ENCODE data around the gene RABGAP1L.
A peak's percentile ranks its signal among the peaks of the same experiment; 100 is the strongest.
"Not testable (repeated sequence)": the region's sequence is repeated elsewhere in the genome, so short reads cannot be mapped to it uniquely, and the experiment has no call there.

RABGAP1L gene

GRCh38 chr1:174159252-174160108 lies at the start of gene RABGAP1L:
RABGAP1L (plus strand) TSS chr1:174159520.
- peak; percentile 99 for DNase-seq

DNA sequence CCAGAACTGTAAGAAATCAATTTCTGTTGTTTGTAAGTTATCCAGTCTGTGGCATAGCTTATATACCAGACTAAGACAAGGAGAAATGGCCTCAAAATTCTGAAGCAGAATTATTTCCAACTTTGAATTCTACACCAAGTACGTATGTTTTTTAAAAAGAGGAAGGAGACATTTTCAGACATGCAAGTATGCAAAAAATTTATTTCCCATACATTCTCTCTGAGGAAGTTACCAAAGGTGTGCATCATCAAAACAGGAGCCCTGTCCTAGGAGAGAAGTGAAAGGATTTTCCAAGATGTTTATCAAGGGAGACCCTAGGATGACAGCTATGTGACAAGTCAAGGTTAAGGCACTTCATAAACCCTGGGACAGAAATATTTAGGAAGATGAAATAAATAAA lies 49.3 kb upstream of the RABGAP1L start:
- no peak for DNase-seq

- DNase-seq: no peak
Measured at GRCh38 chr1:174112489-174113162, 46.7 kb upstream of the RABGAP1L start.

GRCh38 chr1:174114106-174114505 lies 45.2 kb upstream of the RABGAP1L start:
- no peak for DNase-seq

- DNase-seq: no peak
Measured at GRCh38 chr1:174114788-174115448, 44.4 kb upstream of the RABGAP1L start.

DNA sequence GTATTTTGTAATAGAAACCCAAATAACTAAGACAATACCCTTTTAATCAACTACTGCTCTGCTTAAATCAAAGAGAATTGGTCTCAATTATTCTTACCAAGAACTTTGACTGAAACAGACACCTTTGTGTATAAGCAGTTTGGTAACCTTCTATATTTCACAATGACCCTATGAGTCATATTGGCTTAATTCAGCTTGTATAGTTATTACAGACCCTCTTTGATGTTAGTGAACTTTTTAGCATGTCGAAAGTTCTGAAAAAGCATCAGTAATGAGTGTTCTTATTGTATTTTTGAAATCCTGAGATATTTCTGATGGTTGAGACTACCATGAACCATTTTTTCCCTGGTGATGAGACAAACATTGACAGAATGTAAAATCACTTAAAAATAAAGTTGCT lies 43.3 kb upstream of the RABGAP1L start:
- DNase-seq: no peak

- DNase-seq: no peak
Measured at GRCh38 chr1:174118751-174119150, 40.6 kb upstream of the RABGAP1L start.

DNA sequence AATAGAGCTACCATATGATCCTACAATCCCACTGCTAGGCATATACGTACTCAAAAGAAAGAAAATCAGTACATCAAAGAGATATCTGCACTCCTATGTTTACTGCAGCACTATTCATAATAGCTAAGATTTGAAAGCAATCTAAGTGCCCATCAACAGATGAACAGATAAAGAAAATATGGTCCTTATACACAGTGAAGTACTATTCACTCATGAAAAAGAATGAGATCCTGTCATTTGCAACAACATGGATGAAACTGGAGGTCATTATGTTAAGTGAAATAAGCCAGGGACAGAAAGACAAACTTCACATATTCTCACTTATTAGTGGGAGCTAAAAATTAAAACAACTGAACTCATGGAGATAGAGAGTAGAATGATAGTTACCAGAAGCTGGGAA lies 37.0 kb upstream of the RABGAP1L start:
- not testable (repeated sequence) for DNase-seq

GRCh38 chr1:174123843-174124242 lies 35.5 kb upstream of the RABGAP1L start:
- no peak for DNase-seq

DNA sequence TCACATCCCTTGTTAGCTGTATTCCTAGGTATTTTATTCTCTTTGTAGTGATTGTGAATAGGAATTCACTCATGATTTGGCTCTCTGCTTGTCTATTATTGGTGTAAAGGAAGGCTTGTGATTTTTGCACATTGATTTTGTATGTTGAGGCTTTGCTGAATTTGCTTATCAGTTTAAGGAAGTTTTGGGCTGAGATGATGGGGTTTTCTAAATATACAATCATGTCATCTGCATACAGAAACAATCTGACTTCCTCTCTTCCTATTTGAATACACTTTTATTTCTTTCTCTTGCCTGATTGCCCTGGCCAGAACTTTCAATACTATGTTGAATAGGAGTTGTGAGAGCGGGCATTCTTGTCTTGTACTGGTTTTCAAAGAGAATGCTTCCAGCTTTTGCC lies 32.1 kb upstream of the RABGAP1L start:
- not testable (repeated sequence) for DNase-seq

GRCh38 chr1:174131032-174131638 lies 28.2 kb upstream of the RABGAP1L start:
- DNase-seq: no peak

DNA sequence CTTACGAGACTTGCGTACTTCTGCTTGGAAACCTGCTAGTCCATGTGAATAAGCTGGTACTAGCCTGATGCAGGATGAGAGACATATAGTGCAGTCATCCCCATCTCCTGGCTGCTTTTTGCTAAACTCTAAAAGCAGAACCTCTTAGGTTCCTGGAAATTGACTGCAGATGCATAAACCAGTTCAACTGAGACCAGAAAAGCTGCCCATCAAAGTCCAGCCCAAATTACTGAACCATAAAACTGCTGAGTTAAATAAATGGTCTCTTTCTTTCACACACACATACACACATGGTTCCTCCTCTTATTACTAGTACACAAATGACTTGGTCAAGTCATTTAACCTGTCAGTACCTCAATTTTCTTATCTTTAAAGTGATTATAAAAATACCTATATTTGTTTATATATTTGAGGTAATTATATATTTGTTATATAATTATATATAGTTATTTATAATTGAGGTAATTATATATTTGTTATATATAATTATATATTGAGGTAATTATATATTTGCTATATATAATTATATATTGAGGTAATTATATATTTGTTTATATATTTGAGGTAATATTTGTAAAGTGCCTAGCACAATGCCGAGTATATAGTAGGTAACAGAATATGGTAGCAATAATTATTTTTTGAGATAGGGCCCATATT lies 25.2 kb upstream of the RABGAP1L start:
- DNase-seq: no peak

DNA sequence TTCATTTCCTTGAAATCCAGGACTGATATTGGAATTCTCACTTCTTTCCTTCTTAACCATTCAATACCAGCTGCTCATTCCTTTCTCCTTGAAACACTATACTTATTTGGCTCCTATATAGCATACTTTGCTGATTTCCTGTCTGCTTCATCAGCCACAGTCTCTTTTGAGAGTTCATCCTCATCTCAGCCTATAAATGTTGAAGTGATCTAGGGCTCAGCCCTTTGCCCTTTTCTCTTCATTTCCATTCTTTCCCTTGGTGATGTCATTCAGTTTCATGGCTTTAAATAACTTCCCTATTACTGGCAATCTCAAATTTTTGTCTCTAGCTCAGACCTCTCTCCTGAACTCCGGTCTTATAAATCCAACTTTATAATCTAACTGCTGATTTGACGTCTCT lies 24.1 kb upstream of the RABGAP1L start:
- no peak for DNase-seq

DNA sequence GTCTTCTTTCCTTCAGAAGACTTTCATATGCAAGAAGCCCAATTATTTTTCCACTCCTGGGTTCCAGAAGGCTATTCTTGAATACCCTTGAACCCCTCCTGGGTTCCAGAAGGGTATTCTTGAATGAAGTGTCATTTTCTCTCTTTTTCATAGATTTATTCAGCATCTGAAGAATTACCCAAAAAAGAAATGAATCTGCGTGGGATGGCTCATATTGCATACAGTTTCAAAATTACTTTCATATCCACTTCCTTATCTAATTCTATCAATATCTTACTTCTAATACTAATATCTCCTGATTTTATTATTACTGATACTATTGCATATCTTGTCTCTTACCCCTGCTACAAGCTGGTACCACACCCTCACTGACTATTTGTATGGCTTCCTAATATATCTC lies 22.6 kb upstream of the RABGAP1L start:
- DNase-seq: no peak

GRCh38 chr1:174142836-174143235 lies 16.5 kb upstream of the RABGAP1L start:
- no peak for DNase-seq

DNA sequence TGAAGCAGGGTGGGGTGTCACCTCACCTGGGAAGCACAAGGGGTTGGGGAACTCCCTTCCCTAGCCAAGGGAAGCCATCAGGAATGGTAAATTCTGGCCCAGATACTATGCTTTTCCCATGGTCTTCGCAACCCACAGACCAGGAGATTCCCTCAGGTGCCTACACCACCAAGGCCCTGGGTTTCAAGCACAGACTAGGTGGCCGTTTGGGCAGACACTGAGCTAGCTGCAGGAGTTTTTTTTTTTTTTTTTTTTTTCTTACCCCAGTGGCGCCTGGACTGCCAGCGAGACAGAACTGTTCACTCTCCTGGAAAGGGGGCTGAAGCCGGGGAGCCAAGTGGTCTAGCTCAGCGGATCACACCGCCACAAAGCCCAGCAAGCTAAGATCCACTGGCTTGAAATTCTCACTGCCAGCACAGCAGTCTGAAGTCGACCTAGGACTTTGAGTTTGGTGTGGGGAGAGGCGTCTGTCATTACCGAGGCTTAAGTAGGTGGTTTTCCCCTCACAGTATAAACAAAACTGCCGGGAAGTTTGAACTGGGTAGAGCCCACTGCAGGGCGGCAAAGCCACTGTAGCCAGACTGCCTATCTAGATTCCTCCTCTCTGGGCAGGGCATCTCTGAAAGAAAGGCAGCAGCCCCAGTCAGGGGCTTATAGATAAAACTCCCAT lies 15.5 kb upstream of the RABGAP1L start:
- not testable (repeated sequence) for DNase-seq

GRCh38 chr1:174144397-174144783 lies 14.9 kb upstream of the RABGAP1L start:
- DNase-seq: not testable (repeated sequence)

DNA sequence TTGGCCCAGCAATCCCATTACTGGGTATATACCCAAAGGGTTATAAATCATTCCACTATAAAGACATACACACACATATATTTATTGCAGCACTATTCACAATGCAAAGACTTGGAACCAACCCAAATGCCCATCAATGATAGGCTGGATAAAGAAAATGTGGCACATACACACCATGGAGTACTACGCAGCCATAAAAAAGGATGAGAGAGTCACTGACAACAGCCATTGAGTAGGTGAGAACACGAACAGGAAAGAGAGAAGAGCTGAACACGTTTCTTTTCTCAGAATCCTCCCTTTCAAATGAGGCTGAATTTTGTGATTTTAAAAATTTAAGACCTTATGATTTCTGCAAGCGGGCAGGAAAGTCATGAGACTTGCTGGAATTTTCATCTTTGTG lies 10.1 kb upstream of the RABGAP1L start:
- DNase-seq: no peak

- no peak for DNase-seq
Measured at GRCh38 chr1:174150499-174150898, 8.8 kb upstream of the RABGAP1L start.

DNA sequence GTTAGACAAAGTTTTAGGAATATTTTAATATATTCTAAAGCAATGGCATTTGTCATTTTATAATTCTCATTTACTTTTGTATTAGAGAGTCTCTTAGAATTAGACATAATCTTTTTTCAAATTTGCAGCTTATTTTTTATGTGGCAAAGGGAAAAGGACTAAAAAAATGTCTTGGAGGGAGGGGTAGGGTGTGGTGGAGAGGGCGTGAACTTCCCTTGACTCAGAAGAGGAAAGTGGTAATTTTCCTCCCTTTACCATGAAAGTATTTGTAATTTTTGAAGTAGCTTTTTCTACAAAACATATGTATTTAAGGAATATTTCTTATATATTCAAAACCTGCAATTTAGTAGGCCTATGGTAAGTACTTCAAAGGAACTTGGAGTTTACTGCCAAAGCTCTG lies 6.9 kb upstream of the RABGAP1L start:
- no peak for DNase-seq

DNA sequence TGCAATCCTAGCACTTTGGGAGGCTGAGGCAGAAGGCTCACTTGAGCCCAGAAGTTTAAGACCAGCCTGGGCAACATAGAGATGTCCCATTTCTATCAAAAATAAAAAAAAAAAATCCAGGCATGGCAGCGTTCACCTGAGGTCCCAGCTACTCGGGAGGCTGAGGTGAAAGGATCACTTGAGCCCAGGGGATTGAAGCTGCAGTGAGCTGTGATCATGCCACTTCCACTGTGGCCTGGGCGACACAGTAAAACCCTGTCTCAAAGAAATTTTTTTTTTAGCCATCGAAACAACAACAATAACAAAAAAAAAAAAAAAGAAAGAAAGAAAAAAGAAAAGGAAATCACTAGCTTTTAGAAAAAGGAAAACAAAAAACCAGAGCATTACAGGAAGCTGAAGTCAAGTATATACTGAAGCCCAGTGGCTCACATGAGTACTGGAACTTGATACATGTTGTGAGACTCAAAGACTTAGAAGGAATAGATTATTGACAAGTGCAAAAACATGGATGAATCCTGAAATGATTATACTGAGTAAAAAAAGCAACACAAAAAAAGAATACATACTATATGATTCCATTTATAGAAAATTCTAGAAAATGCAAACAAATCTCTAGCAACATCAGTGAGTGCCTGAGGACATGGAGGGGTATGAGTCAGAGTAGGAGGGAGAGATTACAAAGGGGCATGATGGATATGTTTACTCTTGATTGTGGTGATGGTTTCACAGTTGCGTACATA lies 6.1 kb upstream of the RABGAP1L start:
- DNase-seq: no peak

DNA sequence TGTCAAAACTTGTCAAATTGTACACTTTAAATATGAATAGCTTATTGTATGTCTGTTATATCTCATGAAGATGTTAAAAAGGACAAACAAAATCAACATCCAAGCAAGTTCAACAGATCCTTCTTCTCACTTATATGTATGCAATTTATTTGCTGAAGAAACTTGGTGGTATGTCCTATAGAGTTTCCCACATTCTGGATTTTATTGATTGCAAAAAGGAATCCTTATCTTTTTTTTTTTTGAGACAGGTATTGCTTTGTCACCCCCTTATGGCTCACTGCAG lies 5.6 kb upstream of the RABGAP1L start:
- DNase-seq: no peak
